Measurements from ENCODE around the gene ACTL10.

The ACTL10 gene

DNA sequence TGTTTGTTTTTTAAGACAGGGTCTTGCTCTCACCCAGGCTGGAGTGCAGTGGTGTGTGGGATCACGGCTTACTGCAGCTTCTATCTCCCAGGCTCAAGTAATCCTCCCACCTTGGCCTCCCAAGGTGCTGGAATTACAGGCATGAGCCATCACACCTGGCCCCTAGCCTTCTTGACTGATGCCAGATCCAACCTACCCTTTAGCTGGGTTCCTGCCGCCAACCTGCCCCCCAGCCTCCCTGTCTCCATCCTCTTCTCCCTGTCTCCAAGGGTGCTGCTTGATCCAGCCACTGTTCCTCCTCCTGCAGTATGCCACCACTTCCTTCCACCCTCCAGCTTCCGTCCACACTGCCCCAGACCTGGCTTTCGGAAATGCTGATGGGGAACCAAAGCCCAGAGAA, 7.8 kb upstream of the ACTL10 start:
- no peak for FAIRE-seq
- no peak for DNase-seq (ENCODE audit: insufficient read length, low spot score)
- TF ChIP-seq, protein P1, sequence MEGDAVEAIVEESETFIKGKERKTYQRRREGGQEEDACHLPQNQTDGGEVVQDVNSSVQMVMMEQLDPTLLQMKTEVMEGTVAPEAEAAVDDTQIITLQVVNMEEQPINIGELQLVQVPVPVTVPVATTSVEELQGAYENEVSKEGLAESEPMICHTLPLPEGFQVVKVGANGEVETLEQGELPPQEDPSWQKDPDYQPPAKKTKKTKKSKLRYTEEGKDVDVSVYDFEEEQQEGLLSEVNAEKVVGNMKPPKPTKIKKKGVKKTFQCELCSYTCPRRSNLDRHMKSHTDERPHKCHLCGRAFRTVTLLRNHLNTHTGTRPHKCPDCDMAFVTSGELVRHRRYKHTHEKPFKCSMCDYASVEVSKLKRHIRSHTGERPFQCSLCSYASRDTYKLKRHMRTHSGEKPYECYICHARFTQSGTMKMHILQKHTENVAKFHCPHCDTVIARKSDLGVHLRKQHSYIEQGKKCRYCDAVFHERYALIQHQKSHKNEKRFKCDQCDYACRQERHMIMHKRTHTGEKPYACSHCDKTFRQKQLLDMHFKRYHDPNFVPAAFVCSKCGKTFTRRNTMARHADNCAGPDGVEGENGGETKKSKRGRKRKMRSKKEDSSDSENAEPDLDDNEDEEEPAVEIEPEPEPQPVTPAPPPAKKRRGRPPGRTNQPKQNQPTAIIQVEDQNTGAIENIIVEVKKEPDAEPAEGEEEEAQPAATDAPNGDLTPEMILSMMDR (IDR thresholded peaks at IDR 0.05; ENCODE audit: insufficient read depth, missing control alignments): no peak

DNA sequence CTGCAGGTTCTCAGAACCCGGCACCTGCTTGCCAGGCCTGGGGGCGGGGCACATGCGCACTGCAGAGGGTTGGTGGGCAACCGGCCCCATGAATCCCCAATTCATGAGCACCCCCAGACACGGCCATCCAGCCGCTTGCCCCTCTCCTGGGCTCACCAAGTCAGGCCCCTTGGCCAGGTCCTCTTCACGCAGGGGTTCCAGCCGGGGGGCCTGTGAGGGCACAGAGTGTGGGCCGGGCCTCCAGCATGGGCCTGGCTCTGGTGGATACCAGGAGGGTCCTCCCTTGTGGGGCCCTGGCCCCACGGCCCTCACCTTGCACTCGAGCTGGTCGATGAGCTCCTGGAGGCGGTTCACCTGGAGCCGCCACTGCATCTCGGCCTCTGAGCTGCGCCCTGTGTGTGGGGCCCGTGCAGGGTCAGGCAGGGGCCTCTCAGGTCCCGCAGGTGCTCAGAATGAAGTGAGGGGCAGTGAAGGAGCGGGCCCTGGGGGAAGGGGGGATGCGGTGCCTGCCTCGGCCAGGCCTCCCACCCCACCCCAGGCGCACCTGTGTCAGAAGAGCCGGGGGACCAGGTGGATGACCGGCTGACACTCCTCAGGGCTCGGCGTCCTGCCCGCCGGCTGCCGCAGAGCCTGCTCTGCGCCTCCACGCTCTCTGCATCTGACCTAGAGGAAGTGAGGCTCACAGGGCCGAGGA, 7.3 kb upstream of the ACTL10 start:
- DNase-seq (ENCODE audit: insufficient read length, low spot score): no peak
- TF ChIP-seq, protein P1 (IDR thresholded peaks at IDR 0.05; ENCODE audit: insufficient read depth, missing control alignments): no peak
- FAIRE-seq: no peak

DNA sequence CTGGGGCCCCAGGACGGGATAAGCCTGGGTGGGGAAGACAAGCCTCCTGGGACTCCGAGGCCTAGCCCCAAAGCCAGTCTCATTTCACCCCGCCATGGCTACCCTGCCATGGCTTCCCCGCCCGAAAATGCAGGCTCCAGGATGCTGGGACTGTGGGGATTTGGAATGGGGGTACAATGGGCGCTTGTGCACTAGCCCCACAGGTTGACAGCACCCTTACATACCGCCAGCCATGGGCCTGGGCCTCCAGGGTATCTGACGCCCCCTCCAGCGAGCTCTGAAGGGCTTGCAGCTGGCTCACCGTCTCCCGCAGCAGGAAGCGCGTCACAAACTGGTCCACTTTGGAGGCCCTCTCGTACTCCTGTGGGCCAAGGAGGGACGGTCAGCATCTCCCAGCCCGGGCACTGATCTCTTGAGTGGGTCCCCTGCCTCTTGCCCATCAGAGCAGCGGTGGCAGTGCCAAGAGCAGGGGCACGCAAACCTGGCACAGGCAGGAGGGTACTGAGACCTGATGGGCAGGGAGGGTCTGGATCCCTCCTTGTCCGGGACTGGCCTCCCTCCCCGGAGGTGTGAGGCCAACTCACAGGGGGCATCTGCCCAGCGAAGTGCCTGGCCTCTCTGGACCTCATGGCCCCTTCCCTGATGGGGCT, 6.6 kb upstream of the ACTL10 start:
- FAIRE-seq (no peak), DNase-seq (ENCODE audit: insufficient read length, low spot score) (no peak)
- TF ChIP-seq, protein P1 (IDR thresholded peaks at IDR 0.05; ENCODE audit: insufficient read depth, missing control alignments): no peak

DNA sequence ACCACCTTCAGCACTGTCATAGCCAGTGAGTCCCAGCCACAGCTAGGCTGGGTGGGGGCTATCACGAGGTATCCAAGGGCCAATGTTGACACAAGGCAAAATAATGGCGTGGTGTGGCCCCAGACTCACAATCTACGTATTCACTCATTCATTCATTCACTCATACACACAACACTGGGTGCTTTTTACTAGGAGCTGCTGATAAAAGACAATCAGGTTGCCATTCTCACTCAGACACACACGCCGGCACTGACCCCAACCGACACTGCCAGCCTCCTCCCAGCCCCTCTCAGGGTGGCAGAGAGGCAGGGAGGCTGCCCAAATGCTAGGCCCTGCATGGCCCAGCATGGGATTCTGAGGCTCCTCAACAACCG, 6.1 kb upstream of the ACTL10 start:
- DNase-seq (ENCODE audit: insufficient read length, low spot score) (no peak), FAIRE-seq (no peak)
- TF ChIP-seq, protein P1 (IDR thresholded peaks at IDR 0.05; ENCODE audit: insufficient read depth, missing control alignments): no peak

DNA sequence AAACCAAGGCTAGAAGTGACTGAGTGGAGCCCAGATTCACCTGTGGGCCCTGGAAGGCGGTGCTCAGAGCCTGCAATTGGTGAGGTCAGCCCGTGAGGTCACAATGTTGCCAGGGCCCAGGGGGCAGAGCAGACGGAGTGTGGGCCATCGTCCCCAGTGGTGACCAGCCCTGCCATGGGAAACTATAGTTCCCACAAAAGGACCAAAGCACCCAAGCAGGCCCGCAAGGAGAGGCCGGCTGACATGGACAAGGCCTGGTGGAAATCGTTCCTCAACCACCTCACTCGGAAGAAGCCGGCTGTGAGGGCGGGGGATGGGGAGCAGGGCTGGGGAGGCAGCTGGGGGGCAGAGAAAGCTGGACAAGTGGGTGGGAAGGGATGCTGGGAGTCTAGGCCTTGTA, 4.6 kb upstream of the ACTL10 start, which contains the start of gene C20orf144:
Gene C20orf144, plus strand, starts transcription at position 156 of the 400 bp plus-strand sequence. Its CDS starts 19 bp downstream, at position 175.
- DNase-seq (ENCODE audit: insufficient read length, low spot score) (no peak), FAIRE-seq (no peak)
- TF ChIP-seq, protein P1 (IDR thresholded peaks at IDR 0.05; ENCODE audit: insufficient read depth, missing control alignments): no peak

DNA sequence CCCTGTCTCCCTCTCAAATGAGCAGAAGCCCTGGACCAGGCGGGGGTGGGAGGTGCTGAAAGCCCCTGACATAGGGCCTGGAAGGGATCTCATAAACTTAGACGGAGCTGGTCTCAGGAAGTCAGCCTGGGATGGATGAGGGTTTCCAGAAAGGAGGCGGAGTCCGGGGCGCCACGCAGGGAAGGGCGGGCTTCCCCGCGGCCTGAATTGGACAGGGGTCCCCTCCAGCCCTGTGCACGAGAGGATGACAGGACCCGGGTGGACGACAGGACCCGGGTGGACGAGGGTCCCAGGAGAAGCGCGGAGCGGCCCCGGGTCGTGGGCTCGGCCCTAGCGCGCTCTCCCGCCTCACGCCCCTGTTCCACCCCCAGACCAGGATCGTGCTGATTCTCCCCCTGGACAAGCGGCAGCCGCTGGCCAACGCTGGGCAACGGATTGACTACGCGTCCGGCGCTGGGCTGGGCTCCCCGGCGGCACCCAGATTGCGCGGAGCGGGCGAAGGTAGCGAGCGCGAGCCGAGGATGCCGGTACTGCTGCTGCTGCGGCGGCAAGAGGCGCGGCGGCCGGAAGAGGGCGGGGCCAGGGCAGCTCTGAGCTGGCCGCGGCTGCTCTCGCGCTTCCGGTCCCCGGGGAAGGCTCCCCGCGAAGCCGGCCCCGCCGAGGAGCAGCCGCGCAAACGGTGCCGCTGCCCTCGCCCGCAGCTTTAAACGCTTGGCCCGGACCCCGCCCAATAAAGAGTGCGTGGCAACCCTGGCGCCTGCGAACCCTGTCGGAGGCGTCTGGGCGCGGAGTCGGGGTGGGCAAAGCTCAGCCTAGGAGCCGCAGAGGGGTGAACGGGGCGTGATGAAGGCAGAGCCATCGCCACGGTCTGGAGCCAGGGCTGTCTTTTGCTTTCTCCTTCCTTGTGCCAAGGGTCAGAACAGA, 3.3 kb upstream of the ACTL10 start:
- FAIRE-seq: no peak
- TF ChIP-seq, protein P1 (IDR thresholded peaks at IDR 0.05; ENCODE audit: insufficient read depth, missing control alignments): no peak
- peak; percentile 92 for DNase-seq (ENCODE audit: insufficient read length, low spot score)

All from D721Med (cell line).